Stimulated activated CD4-positive, alpha-beta T cell treated with anti-CD3 and anti-CD28 coated beads, Interleukin-12 subunit alpha, Interleukin-12 subunit beta, amount 100 ng/mL, for 4 hours (primary cell): ENCODE data around the gene B4GALT5.
A peak's percentile ranks its signal among the peaks of the same experiment; 100 is the strongest.

Experiments
- DNase-seq: peaks from one replicate; pipeline ENCODE4 v3.0.0-alpha.2; 2020

Gene B4GALT5

GRCh38 chr20:49602345-49603208 is 111.1 kb downstream of the B4GALT5 start:
- DNase-seq = no peak

GRCh38 chr20:49601153-49601924 is 112.3 kb downstream of the B4GALT5 start:
- no peak for DNase-seq

GRCh38 chr20:49599746-49600113 is 113.9 kb downstream of the B4GALT5 start:
- no peak for DNase-seq

- no peak for DNase-seq
Observed at GRCh38 chr20:49597825-49598395, 115.8 kb downstream of the B4GALT5 start.

- peak; percentile 47 for DNase-seq
Observed at GRCh38 chr20:49595811-49596561, 117.7 kb downstream of the B4GALT5 start.

GRCh38 chr20:49595346-49595745 is 118.3 kb downstream of the B4GALT5 start:
- DNase-seq = no peak

GRCh38 chr20:49594931-49595315 is 118.8 kb downstream of the B4GALT5 start:
- no peak for DNase-seq

- DNase-seq = peak; percentile 48
Observed at GRCh38 chr20:49594143-49594930, 119.3 kb downstream of the B4GALT5 start.

GRCh38 chr20:49593466-49594142 is 120.1 kb downstream of the B4GALT5 start:
- DNase-seq = no peak

GRCh38 chr20:49592120-49592519 is 121.6 kb downstream of the B4GALT5 start:
- no peak for DNase-seq

- no peak for DNase-seq
Observed at GRCh38 chr20:49591217-49591865, 122.3 kb downstream of the B4GALT5 start.

GRCh38 chr20:49590163-49591017 is 123.3 kb downstream of the B4GALT5 start:
- DNase-seq = no peak

- no peak for DNase-seq
Observed at GRCh38 chr20:49589747-49590146, 123.9 kb downstream of the B4GALT5 start.

- DNase-seq = no peak
Observed at GRCh38 chr20:49587111-49587570, 126.5 kb downstream of the B4GALT5 start.

- no peak for DNase-seq
Observed at GRCh38 chr20:49585585-49586245, 128.0 kb downstream of the B4GALT5 start.

GRCh38 chr20:49584418-49585382 is 129.0 kb downstream of the B4GALT5 start:
- no peak for DNase-seq

GRCh38 chr20:49583669-49584417 is 129.8 kb downstream of the B4GALT5 start:
- no peak for DNase-seq
